ENCODE measurements around the gene ABHD16A. TPM values are rescaled to one million over a fixed set of nuclear protein-coding genes. Genes with fewer than 3 reads are reported as not detected.
A peak's percentile ranks its signal among the peaks of the same experiment; 100 is the strongest.

The ABHD16A gene
- total and polyA plus RNA-seq, 2 of the 13 experiments (the other 11 are each of a cell fraction or from before 2014, with no cell fraction given), result 43.5 to 45.4 TPM

- no peak for TF ChIP-seq HIC2 (CRISPR knock-in tag; IDR thresholded peaks at IDR 0.05; ENCODE audit: low read depth)
- TF ChIP-seq TFDP2 (CRISPR knock-in tag; IDR thresholded peaks at IDR 0.05), result peak; percentile 97
- TF ChIP-seq SNAPC2 (CRISPR knock-in tag; IDR thresholded peaks at IDR 0.05), result no peak; the same call in none of the 2 replicates
- TF ChIP-seq RELA (CRISPR knock-in tag; IDR thresholded peaks at IDR 0.05), result no peak
- no peak for TF ChIP-seq ZNF275 (CRISPR knock-in tag; IDR thresholded peaks at IDR 0.05; ENCODE audit: borderline replicate concordance)
- no peak; the same call in 1 of the 2 replicates for TF ChIP-seq ZNF160 (CRISPR knock-in tag; IDR thresholded peaks at IDR 0.05)
- TF ChIP-seq ZNF264 (CRISPR knock-in tag; IDR thresholded peaks at IDR 0.05), result no peak
- no peak for TF ChIP-seq TAF15 (IDR thresholded peaks at IDR 0.05; ENCODE audit: low read depth, low read length, poor library complexity, severe bottlenecking)
- no peak for TF ChIP-seq PLRG1 (conservative IDR thresholded peaks at IDR 0.05)
Measured at GRCh38 chr6:31664790-31665500, 38.2 kb downstream of the ABHD16A start, which contains the start of gene GPANK1 (continued).
